A549 (cell line): ENCODE data around the gene SBNO2. TPM values are rescaled to one million over a fixed set of nuclear protein-coding genes. Genes with fewer than 3 reads are reported as not detected.

Experiments
- ATAC-seq, 2 experiments: fragments of 200-7000 bp in 1 of 2; fragments of >200 bp in 1 of 2; cut with Nextera tagmentation in 1 of 2; cut with Tn5 transposase in 1 of 2; 3 replicates each; pipeline versions ENCODE4 v1.8.0 to v1.9.1; 2018 to 2020; ENCODE audit warnings: mild to moderate bottlenecking in 1 of 2, moderate library complexity in 1 of 2
- CTCF ChIA-PET: fragments of 300-600 bp; sonication (Branson Sonifier 250); formaldehyde crosslinking; extraction: SDS; loops from one replicate; lab custom pipeline; 2021; ENCODE audit warnings: antibody characterized with exemption, inconsistent platforms; lab: Yijun Ruan, JAX
- POLR2A ChIA-PET: fragments of 350-600 bp; formaldehyde crosslinking; extraction: SDS; loops from one replicate; lab custom pipeline; 2021; ENCODE audit warnings: antibody characterized with exemption, inconsistent platforms; lab: Yijun Ruan, JAX
- DNase-seq, 2 experiments: peaks; one replicate each; pipeline versions ENCODE4 v3.0.0 to v3.0.0-alpha.2; 2011 to 2016; ENCODE audit warnings: low read depth in 1 of 2, low spot score in 1 of 2
- FAIRE-seq: peaks from 2 replicates; lab custom pipeline; 2011; peaks lifted over from hg19 to GRCh38; lab: Jason Lieb, UNC
- H3K27ac ChIP-seq, 2 experiments: fragments of >200 bp; sonication (Bioruptor Twin); formaldehyde crosslinking; 3 replicates each; pipeline ENCODE4 v1.5.1; 2016 to 2017
- H3K4me1 ChIP-seq: fragments of >200 bp; sonication (Bioruptor Twin); formaldehyde crosslinking; 3 replicates; pipeline ENCODE4 v1.6.1; 2016
- H3K4me2 ChIP-seq: fragments of >200 bp; sonication (Bioruptor Twin); formaldehyde crosslinking; 3 replicates; pipeline ENCODE4 v1.6.1; 2016
- H3K4me3 ChIP-seq: fragments of >200 bp; sonication (Bioruptor Twin); formaldehyde crosslinking; 3 replicates; pipeline ENCODE4 v1.5.1; 2016
- H3K9me3 ChIP-seq: fragments of >200 bp; sonication (Bioruptor Twin); formaldehyde crosslinking; 3 replicates; pipeline ENCODE4 v1.6.1; 2016
- BCL3 ChIP-seq: fragments of >200 bp; sonication (Bioruptor Twin); formaldehyde crosslinking; IDR thresholded peaks from 3 replicates; pipeline ENCODE4 v1.6.1; 2016
- CBX8 ChIP-seq: fragments of 200-600 bp; sonication (generic); IDR thresholded peaks from 2 replicates; pipeline ENCODE4 v1.6.1; 2016
- CHD2 ChIP-seq: fragments of 150-350 bp; IDR thresholded peaks from 2 replicates; pipeline ENCODE4 v1.6.1; 2014; ENCODE audit warnings: low read length; ENCODE audit not compliant: partially characterized antibody
- CHD4 ChIP-seq: fragments of 200-600 bp; sonication (generic); IDR thresholded peaks from 2 replicates; pipeline ENCODE4 v1.6.1; 2016; ENCODE audit warnings: antibody characterized with exemption, mild to moderate bottlenecking, borderline replicate concordance
- E2F6 ChIP-seq: IDR thresholded peaks from 2 replicates; pipeline ENCODE4 v1.6.1; 2012; ENCODE audit warnings: low read depth, borderline replicate concordance
- EHF ChIP-seq: fragments of 250-450 bp; sonication (Bioruptor Pico); IDR thresholded peaks from 2 replicates; pipeline ENCODE4 v1.5.0; 2020; ENCODE audit warnings: mild to moderate bottlenecking
- EHMT2 ChIP-seq: fragments of 200-600 bp; sonication (generic); IDR thresholded peaks from 2 replicates; pipeline ENCODE4 v1.6.1; 2016; ENCODE audit warnings: antibody characterized with exemption, low read depth, mild to moderate bottlenecking, moderate library complexity
- FOSB ChIP-seq: fragments of 250-450 bp; sonication (Bioruptor Pico); IDR thresholded peaks from 2 replicates; pipeline ENCODE4 v1.5.0; 2020; ENCODE audit warnings: mild to moderate bottlenecking, moderate library complexity
- FOSL2 ChIP-seq, 2 experiments: fragments of 450-650 bp in 1 of 2; fragments of >200 bp in 1 of 2; sonication (Bioruptor Twin) in 1 of 2; formaldehyde crosslinking; IDR thresholded peaks; 2 replicates each; pipeline versions ENCODE4 v1.5.0 to v1.6.1; 2016 to 2020; ENCODE audit warnings: mild to moderate bottlenecking in 1 of 2, moderate library complexity in 1 of 2
- GATA3 ChIP-seq: IDR thresholded peaks from 2 replicates; pipeline ENCODE4 v1.6.1; 2012; ENCODE audit warnings: borderline replicate concordance
- HEYL ChIP-seq: fragments of 250-450 bp; sonication (Bioruptor Pico); IDR thresholded peaks from 2 replicates; pipeline ENCODE4 v1.8.0; 2021; ENCODE audit warnings: mild to moderate bottlenecking, moderate library complexity
- HMGXB4 ChIP-seq: fragments of 250-450 bp; sonication (Bioruptor Pico); IDR thresholded peaks from 2 replicates; pipeline ENCODE4 v1.5.0; 2021; ENCODE audit warnings: mild to moderate bottlenecking, moderate library complexity, borderline replicate concordance
- HOXB5 ChIP-seq: fragments of 250-450 bp; sonication (Bioruptor Pico); IDR thresholded peaks from 2 replicates; pipeline ENCODE4 v1.5.0; 2020; ENCODE audit warnings: mild to moderate bottlenecking, moderate library complexity
- JUNB ChIP-seq: fragments of >200 bp; sonication (Bioruptor Twin); formaldehyde crosslinking; IDR thresholded peaks from 2 replicates; pipeline ENCODE4 v1.6.1; 2016
- NPAS2 ChIP-seq: fragments of 250-450 bp; sonication (Bioruptor Pico); IDR thresholded peaks from 2 replicates; pipeline ENCODE4 v1.8.0; 2022; ENCODE audit warnings: mild to moderate bottlenecking, moderate library complexity, borderline replicate concordance
- POLR2A ChIP-seq: IDR thresholded peaks from 2 replicates; pipeline ENCODE4 v1.6.1; 2012; ENCODE audit warnings: mild to moderate bottlenecking, low read length
- RAD21 ChIP-seq, 2 experiments: fragments of >200 bp in 1 of 2; sonication (Bioruptor Twin) in 1 of 2; formaldehyde crosslinking in 1 of 2; IDR thresholded peaks in 1 of 2; conservative IDR thresholded peaks in 1 of 2; 2 replicates in 1 of 2; 3 replicates in 1 of 2; pipeline ENCODE4 v1.6.1; 2012 to 2018; ENCODE audit warnings: inconsistent platforms in 1 of 2
- REST ChIP-seq: fragments of 200-600 bp; sonication (generic); IDR thresholded peaks from 2 replicates; pipeline ENCODE4 v1.6.1; 2016; ENCODE audit warnings: antibody characterized with exemption, mild to moderate bottlenecking, moderate library complexity
- RFX5 ChIP-seq: fragments of 450-650 bp; IDR thresholded peaks from 2 replicates; pipeline ENCODE4 v1.7.1; 2014; ENCODE audit warnings: antibody characterized with exemption, mild to moderate bottlenecking, moderate library complexity
- SREBF2 ChIP-seq: fragments of 450-650 bp; IDR thresholded peaks from 2 replicates; pipeline ENCODE4 v1.6.1; 2014; ENCODE audit warnings: mild to moderate bottlenecking, moderate library complexity
- TP53 ChIP-seq: fragments of 250-450 bp; sonication (Bioruptor Pico); IDR thresholded peaks from 2 replicates; pipeline ENCODE4 v1.5.0; 2021; ENCODE audit warnings: mild to moderate bottlenecking, moderate library complexity
- ZNF302 ChIP-seq: fragments of 250-450 bp; sonication (Bioruptor Pico); IDR thresholded peaks from 2 replicates; pipeline ENCODE4 v1.9.0; 2021; ENCODE audit warnings: inconsistent platforms, mild to moderate bottlenecking, moderate library complexity
- WGBS: methylation state at CpG from one replicate; pipeline ENCODE4 v1.1.6; 2017; ENCODE audit errors: missing lambda C conversion rate; 5-methylcytosine and 5-hydroxymethylcytosine counted together
- polyA plus RNA-seq, 4 experiments: library from polyadenylated mRNA; depleted of rRNA in 3 of 4; stranded (reverse); fragments of >200 nt; fragmentation: RNase III in 1 of 4; extraction: RNeasy Plus Mini Kit Qiagen cat#74134 plus additional on column Dnase treatment in 1 of 4; gene quantifications; 2 replicates in 3 of 4; 3 replicates in 1 of 4; pipeline ENCODE4 v1.2.3, GENCODE V29; 2011 to 2017

The SBNO2 gene
- polyA plus RNA-seq, 2 of the 4 experiments (the other 2 are of a cell fraction): 6.8 to 27.0 TPM

GRCh38 chr19:1139126-1139525 lies 34.9 kb downstream of the SBNO2 start:
- H3K4me1 ChIP-seq: no peaks in the 10 kb centered on the region
- TF ChIP-seq CBX8: no peak
- TF ChIP-seq REST: no peak
- no peak for TF ChIP-seq JUNB
- TF ChIP-seq CHD4: no peak
- no peak for TF ChIP-seq TP53
- TF ChIP-seq HOXB5 (CRISPR knock-in tag): no peak
- TF ChIP-seq FOSL2 (IDR thresholded peaks at IDR 0.05): no peak
- no peak for TF ChIP-seq FOSL2 (CRISPR knock-in tag; IDR thresholded peaks at IDR 0.05)
- no peak for TF ChIP-seq E2F6
- no peak for ATAC-seq
- no peak overlapping the region for H3K4me3 ChIP-seq
- no peak overlapping the region for H3K27ac ChIP-seq
- H3K4me2 ChIP-seq: no peak overlapping the region
- 94% methylated on average over 15 of the region's 15 CpGs for WGBS
- CTCF ChIA-PET: interaction anchor here (0.5 to 1.3 kb wide), 3 partner anchors 8 to 41 kb away, joined by 3 to 6 read pairs (median 3); no protein-coding TSS in a partner anchor
- POLR2A ChIA-PET: no interaction called here
- no peak for FAIRE-seq
- DNase-seq: no peak
- no peaks in the 10 kb centered on the region for H3K9me3 ChIP-seq

GRCh38 chr19:1138121-1138520 lies 35.9 kb downstream of the SBNO2 start:
- POLR2A ChIA-PET: no interaction called here
- FAIRE-seq (no peak), DNase-seq (no peak), ATAC-seq (no peak)
- CTCF ChIA-PET: no interaction called here
- Histone ChIP-seq H3K4me2 (no peak overlapping the region), H3K4me3 (no peak overlapping the region), H3K9me3 (no peaks in the 10 kb centered on the region), H3K4me1 (peaks cover 2% of the 10 kb centered on the region; the same call in 2 of the 3 replicates), H3K27ac (no peak overlapping the region)
- WGBS: 70% methylated on average over 5 of the region's 11 CpGs
- TF ChIP-seq HOXB5 (CRISPR knock-in tag) (no peak), HEYL (CRISPR knock-in tag) (no peak), POLR2A (no peak), CHD2 (no peak), ZNF302 (no peak), FOSL2 (IDR thresholded peaks at IDR 0.05) (no peak), FOSL2 (CRISPR knock-in tag; IDR thresholded peaks at IDR 0.05) (no peak), CBX8 (no peak), EHMT2 (no peak), GATA3 (no peak), RFX5 (no peak), EHF (CRISPR knock-in tag) (no peak), FOSB (CRISPR knock-in tag) (no peak), BCL3 (no peak), RAD21 (conservative IDR thresholded peaks at IDR 0.05 in 1 of 2, IDR thresholded peaks at IDR 0.05 in 1 of 2) (no peak), NPAS2 (CRISPR knock-in tag) (no peak), JUNB (no peak), SREBF2 (no peak), HMGXB4 (no peak), REST (no peak)
- TF ChIP-seq, all 56 proteins: peak for 0
